ENCODE data around the gene LRRC28.

DNA sequence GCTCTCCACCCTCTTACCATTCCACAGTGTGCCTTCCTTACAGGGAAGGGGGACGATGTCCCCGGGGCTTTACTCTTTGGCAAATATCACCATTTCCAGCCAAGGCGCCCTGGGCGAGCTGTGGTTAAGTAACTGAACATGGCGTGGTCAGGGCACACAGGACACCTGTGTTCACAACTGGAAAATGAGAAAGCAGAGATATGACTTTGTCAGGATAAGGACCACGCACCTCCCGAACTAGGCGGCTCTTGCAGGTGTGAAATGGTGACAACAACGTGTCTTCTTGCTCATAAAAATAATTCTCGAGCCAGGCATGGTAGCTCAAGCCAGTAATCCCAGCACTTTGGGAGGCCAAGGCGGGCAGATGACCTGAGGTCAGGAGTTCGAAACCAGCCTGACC, 154.8 kb downstream of the LRRC28 start:
- no peak for TF ChIP-seq CTCF (IDR thresholded peaks at IDR 0.05)
- no peak for TF ChIP-seq POLR2A (IDR thresholded peaks at IDR 0.05)
